ENCODE measurements around the gene SFSWAP. TPM values are rescaled to one million over a fixed set of nuclear protein-coding genes. Genes with fewer than 3 reads are reported as not detected.

Gene SFSWAP
- total RNA-seq, 1 donor from 2014 or later: 20.6 TPM

GRCh38 chr12:131749618-131750315, 38.9 kb downstream of the SFSWAP start:
- no peak for DNase-seq
- ATAC-seq: peak; percentile 76
- intact Hi-C loops (cut with micrococcal nuclease): no loop called here

GRCh38 chr12:131751335-131751734, 40.4 kb downstream of the SFSWAP start:
- DNase-seq (no peak), ATAC-seq (no peak)
- intact Hi-C loops (cut with micrococcal nuclease): no loop called here

GRCh38 chr12:131752451-131752850, 41.6 kb downstream of the SFSWAP start:
- no peak for DNase-seq
- no peak for ATAC-seq
- intact Hi-C loops (cut with micrococcal nuclease): no loop called here

- DNase-seq: no peak
- no peak for ATAC-seq
- intact Hi-C loops (cut with micrococcal nuclease): no loop called here
Measured at GRCh38 chr12:131753005-131753404, 42.1 kb downstream of the SFSWAP start.

- DNase-seq: no peak
- ATAC-seq: no peak
- intact Hi-C loops (cut with micrococcal nuclease): no loop called here
Measured at GRCh38 chr12:131753757-131754156, 42.9 kb downstream of the SFSWAP start.

- no peak for ATAC-seq
- intact Hi-C loops (cut with micrococcal nuclease): no loop called here
Measured at GRCh38 chr12:131754184-131754583, 43.3 kb downstream of the SFSWAP start.

GRCh38 chr12:131755305-131756113, 44.6 kb downstream of the SFSWAP start:
- intact Hi-C loops (cut with micrococcal nuclease): no loop called here
- DNase-seq: no peak
- ATAC-seq: no peak

More at GRCh38 chr12:131754184-131754583, 43.3 kb downstream of the SFSWAP start:
- DNase-seq: no peak

- intact Hi-C loops (cut with micrococcal nuclease): no loop called here
- no peak for DNase-seq
- no peak for ATAC-seq
Measured at GRCh38 chr12:131756441-131756840, 45.6 kb downstream of the SFSWAP start.

GRCh38 chr12:131757111-131757510, 46.2 kb downstream of the SFSWAP start:
- intact Hi-C loops (cut with micrococcal nuclease): no loop called here
- DNase-seq: no peak
- no peak for ATAC-seq

GRCh38 chr12:131758016-131758739, 47.3 kb downstream of the SFSWAP start:
- DNase-seq (peak; percentile 60), ATAC-seq (peak; percentile 93)
- intact Hi-C loops (cut with micrococcal nuclease): no loop called here

GRCh38 chr12:131759176-131759575, 48.3 kb downstream of the SFSWAP start:
- ATAC-seq (no peak), DNase-seq (no peak)
- intact Hi-C loops (cut with micrococcal nuclease): no loop called here

GRCh38 chr12:131761638-131762037, 50.7 kb downstream of the SFSWAP start:
- intact Hi-C loops (cut with micrococcal nuclease): no loop called here
- ATAC-seq (no peak), DNase-seq (no peak)

- DNase-seq: no peak
- intact Hi-C loops (cut with micrococcal nuclease): no loop called here
- ATAC-seq: no peak
Measured at GRCh38 chr12:131764738-131765137, 53.8 kb downstream of the SFSWAP start.

- ATAC-seq: no peak
- no peak for DNase-seq
- intact Hi-C loops (cut with micrococcal nuclease): no loop called here
Measured at GRCh38 chr12:131765961-131766360, 55.1 kb downstream of the SFSWAP start.

GRCh38 chr12:131766382-131767107, 55.7 kb downstream of the SFSWAP start:
- intact Hi-C loops (cut with micrococcal nuclease): no loop called here
- DNase-seq (no peak), ATAC-seq (no peak)

- no peak for ATAC-seq
- no peak for DNase-seq
- intact Hi-C loops (cut with micrococcal nuclease): no loop called here
Measured at GRCh38 chr12:131770120-131770519, 59.2 kb downstream of the SFSWAP start.

GRCh38 chr12:131771965-131772364, 61.1 kb downstream of the SFSWAP start:
- DNase-seq (no peak), ATAC-seq (no peak)
- intact Hi-C loops (cut with micrococcal nuclease): no loop called here

GRCh38 chr12:131773582-131774221, 62.8 kb downstream of the SFSWAP start:
- intact Hi-C loops (cut with micrococcal nuclease): no loop called here
- ATAC-seq (peak; percentile 33), DNase-seq (no peak)

Measured in left ventricle myocardium superior (tissue), 1 donor.